GM19467 (cell line): Measurements from ENCODE around the gene TES.
A peak's percentile ranks its signal among the peaks of the same experiment; 100 is the strongest.

Source experiments
- ATAC-seq: cut with Tn5 transposase; IDR thresholded peaks from one replicate; pipeline ENCODE4 v1.9.1; 2021; ENCODE audit warnings: mild to moderate bottlenecking, moderate library complexity; ENCODE audit not compliant: unreplicated experiment

Gene TES

DNA sequence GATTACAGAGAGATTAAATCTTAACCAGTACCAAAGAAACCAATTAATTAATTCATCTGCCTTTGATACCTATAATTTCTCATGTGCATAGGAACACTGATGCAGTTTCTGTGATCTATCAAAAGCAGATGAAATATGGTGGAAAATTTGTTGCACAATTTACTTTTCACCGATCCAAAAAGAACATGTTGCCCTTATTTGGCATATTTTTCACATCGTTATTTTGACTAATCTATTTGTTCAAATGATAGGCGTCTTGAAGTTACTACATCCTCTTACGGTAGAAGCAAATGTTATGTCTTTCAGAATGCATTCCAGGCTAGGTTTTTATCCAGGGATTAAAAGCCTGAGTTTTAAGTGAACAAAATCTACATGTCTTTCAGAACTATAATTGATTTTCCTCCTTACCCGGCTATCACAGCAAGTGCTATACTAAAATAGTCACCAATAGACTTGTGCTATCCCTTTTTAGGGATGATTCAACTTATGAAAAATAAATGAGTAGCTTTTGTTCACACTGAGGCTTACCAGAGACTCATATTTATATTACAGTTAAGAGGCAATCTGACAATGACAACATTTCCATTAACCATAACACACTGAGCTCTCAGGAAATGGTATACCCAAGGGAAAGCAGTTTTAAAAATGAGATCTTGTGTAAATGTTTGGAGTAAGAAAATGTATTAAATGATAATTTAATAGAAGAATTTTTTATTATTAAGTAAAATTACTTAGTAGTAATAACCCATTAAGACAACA is 16.8 kb upstream of the TES start:
- no peak for ATAC-seq

DNA sequence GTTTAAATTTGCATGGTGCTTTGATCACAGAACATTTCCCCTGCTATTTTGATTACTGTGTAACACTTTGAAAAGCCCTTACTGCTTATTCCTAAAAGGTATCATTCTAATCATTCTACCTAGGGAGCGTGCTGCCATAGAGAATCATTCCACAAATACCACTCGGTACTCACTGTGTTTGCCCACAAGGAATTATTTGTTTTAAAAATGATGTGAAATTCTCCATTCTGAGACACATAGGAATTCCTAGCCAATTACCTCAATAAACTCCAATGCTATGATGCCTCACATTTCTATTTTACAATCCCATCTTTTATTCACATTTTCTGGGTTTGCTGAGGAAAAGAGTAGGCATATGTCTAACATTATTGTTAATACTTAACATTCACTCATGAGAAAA is 16.2 kb upstream of the TES start:
- no peak for ATAC-seq

DNA sequence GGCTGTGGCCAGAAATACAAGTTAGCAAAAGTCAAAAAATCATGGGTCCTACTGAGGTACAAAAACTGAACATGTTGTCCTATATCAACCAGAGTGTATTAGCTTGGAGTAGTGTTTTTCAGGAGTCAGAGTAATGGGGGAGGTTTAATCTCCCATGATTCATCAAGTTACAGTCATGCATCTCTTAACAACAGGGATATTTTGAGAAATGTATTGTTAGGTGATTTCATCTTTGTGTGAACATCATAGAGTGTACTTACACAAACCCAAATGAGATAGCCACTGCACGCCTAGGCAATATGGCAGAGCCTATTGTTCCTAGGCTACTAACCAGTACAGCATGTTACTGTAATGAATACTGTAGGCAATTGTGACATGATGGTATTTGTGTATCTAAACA is 14.9 kb upstream of the TES start:
- ATAC-seq = no peak

DNA sequence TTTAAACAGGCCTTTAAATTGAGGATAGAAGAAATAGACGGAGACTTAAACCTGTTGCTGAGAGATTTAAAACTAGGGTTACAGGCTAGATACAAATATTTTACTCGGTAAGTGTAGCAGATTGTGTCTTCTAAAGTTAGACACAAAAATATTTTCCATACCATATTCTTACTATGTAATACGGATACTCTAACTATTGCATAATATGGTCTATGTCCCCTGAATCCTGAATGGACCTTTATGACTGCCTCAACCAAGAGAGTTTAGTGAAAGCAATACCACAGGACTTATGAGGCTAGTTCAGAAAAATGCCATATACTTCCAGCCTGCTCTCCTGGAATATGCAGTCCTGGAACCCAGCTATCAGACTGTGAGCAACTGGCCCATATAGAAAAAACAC is 13.4 kb upstream of the TES start:
- no peak for ATAC-seq

DNA sequence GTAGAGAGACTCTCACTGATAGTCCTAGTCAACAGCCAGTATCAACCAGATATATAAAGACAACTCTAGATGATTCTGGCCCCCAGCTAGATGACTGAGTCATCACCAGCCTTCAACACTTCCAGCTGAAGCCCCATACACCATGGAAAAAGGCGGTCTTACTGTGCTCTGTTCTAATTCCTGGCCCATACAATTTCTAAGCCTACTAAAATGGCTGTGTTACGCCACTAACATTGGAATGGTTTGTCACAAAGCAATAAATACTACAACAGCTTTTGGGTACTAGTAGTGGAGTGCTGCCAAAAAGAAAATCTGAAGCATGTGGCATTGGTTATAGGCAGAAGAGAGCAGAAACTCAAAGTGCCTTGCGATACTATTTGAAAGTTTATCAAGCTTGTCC is 13.0 kb upstream of the TES start:
- ATAC-seq = no peak

DNA sequence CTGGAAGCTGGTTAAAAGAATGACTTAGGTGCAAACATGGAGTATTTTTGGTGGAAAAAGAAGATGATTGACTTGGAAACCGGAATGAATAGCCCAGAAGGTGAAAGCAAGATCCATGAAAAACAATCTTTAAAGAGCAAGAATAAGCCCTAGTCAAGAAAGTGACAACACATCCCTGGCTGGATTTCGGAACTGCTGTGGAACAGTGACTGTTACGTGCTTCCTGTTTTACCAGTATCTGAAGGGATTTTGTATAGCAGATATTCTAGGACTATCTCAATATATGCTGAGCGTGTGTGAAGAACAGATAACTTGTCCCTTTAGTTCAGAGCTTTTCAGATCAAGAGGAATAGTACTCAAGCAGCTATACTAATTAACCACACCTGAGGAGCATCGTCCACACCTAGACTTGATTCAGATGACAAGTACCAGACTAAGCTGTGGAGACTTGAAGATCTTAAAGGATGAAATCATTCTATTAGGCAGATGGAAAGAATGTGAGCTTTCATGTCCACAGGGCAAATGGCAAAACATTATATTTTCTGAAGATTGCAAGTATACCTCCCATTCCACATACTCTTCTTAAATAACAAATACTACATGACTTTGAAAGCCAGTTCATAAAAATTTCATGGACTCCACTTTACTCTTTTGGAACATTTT is 11.5 kb upstream of the TES start:
- no peak for ATAC-seq

DNA sequence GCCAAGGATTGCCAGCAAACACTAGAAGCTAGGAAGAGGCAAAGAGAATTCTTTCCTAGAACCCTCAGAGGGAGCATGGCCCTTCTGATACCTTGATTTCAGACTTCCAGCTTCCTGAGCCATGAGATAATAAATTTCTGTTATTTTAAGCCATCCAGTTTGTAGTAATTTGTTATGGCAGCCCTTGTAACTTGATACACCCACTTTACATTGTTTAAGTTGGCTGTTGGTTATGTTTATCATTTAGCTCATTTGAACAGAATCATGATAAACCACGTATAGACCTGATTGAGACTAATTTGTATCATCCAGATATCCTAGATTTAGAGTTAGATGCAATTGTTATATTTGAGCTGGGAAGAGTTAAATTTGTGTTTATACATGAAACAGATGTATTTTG is 9.4 kb upstream of the TES start:
- no peak for ATAC-seq

DNA sequence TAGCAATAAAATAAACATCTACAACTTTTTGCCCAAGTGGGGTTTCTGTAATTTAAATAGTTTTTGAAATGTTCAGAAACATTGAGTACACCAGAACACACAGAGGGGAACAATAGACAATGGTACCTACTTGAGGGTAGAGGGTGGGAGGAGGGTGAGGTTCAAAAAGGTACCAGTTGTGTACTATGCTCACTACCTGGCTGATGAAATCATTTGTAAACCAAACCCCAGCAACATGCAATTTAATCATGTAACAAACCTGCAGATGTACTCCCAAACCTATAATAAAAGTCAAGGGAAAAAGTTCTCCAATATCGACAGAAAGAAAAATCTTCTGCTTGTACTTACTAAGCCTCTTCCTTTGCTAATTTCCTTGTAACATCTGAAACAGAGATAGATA is 4.2 kb upstream of the TES start:
- no peak for ATAC-seq

DNA sequence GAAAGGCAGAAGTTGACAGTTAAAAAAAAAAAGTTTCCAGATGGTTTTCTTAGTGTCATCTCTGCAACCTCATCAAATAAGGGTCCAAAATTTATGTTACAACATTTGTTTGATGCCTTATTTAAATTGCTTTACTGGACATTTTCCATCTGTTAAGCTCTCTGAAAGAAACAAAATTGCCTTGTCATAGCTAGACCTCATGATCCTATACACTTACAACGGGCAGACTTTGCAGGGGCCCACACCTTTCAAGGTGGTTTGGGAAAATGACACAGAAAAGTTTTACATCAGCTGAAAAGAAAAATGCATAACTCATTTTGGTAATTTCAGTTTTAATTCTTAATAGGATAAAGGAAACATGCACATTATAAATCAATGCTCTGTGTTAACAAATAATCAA is 1.4 kb upstream of the TES start:
- ATAC-seq = no peak

DNA sequence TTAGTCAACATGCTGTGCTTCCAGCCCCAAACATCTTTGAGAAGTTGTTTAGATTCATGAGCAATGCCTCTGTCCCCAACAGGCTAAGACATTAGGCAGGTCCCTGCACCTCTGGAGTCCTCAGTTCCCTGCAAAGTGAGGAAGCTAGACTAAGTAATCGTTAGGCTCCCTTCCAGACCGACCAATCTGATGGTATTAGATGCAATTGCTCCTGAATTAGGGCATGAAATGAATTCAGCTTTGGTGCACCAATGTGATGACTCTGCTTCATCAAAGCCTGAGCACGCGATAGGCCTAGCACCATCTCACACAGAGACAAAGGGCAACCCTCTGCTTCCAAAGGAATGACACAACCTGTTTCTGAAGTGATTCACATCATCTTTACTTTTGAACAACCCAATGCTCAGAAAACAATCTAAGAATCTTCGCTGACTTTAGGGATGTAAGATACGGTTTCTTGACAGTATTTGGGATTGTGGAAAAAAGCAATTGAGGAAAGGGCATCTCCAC is 723 bp upstream of the TES start:
- no peak for ATAC-seq

DNA sequence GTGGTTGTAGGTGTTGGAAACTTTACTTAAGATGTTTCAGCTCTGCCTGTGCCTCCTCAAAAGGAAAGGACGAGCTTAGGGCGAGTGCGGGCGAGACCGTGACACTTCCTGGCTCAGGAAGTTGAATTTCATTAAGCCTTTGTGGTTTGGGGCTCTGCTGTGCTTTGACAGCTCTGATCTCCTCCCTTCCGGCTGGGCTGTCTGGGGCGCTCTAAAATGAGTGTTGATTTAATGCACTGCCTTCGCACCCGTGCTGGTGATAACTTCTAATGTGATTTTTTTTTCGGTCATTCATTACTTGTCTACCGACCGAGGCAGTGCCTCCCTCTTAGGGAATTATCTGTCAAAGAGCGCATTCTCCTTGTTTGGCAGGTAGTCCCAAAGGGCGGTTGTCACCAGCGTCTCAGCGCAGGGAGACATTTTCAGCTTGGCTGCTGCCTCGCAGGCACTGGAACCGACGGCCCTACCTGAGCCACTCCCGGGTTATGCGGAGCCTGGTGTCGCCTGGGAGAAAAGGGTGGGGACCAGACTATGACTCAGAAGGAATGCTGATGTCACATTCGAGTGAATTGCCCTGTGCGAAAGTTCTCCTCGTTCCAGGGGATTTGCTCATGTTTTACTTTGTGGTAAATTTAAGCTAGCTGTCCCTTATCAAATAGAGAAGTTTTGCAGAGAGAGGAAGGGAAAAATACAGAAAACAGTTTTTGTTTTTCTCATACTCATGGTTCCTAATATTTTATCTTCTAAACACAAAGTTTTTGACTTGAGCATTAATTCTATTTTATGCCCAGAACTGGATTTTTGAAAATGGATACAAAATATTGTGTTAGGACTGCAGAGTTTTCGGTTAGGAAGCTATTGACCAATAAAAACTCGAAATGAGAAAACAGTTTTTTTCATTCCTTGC is 920 bp downstream of the TES start:
- peak; percentile 82 for ATAC-seq

DNA sequence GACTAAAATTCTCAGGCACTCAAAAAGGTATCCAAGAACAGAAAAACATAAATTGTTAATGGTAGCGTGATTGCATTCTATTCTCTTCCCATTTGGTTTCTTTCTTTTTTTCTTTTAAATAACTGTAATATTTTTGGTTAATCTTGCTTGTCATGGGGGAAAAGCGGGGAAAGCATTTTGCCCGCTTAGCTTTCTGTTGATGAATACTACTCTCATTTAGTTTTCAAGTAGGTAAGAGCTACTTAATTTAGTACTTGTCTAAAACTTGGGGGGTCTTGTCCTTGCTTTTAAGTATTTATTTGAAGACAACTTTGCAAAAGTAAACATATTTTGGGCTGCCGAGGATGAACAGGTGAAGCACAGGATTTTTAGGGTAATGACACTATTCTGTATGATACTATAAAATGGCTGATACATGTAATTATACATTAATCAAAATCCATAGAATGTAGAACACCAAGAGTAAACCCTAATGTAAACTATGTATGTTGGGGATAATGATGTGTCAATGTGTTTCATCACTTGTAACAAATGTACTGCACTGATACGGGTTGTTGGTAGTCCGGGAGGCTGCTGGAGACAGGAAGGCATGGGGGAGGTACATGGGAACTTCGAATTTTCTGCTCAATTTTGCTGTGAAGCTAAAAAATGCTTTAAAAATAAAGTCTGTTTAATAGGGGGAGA is 1.7 kb downstream of the TES start:
- no peak for ATAC-seq

DNA sequence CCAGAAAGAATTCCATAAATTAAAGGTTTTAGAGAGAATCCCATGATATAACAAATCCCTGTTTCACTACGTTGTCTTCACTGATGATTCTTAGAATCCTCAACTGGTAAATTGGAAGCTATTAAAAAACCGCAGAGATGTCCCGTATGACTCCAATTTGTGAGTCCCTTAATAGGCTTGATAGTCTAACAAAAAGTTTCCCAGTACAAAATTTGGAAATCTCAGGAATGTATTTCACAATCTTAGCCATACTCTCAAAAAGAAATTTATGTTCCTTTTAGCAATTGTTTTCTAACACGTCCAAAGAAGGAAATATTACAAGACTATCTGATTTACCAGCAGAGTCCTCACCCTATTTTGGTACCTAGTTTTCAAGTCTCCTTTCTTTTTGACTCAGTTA is 2.5 kb downstream of the TES start:
- no peak for ATAC-seq

DNA sequence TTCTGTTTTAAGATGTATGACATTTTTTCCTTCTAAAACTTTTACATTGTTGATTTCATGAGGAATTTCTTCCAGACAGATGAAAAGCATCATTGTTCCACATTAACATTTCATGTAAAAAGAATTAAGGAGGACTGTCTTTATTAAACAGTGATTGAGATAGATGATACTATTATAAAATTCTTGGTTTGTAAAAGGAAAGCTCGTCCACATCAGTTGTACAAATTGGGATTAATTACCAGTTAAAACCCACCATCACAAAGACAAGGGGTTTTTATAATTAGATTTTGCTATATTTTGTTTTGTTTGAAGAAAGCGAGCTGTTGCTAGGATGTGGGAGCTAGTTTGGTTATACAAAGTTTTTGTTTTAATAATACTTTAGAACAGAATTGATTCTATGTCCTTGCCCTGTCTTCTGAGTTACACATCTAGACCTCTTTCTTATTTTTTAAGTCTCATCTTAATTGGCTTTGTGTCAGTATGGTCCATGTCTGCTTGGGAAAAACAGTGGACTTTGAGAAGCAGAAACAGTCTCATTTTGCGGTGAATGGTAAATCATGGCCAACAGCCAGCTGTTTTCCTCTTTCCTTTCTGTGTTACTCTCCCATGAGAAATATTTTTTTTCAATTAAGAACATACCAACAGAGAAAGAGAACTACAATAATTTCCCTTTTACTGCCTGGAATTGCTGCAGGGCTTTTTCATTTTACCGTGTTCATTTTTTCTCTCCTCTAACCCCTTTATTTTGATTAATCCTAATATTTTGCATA is 3.2 kb downstream of the TES start:
- no peak for ATAC-seq

DNA sequence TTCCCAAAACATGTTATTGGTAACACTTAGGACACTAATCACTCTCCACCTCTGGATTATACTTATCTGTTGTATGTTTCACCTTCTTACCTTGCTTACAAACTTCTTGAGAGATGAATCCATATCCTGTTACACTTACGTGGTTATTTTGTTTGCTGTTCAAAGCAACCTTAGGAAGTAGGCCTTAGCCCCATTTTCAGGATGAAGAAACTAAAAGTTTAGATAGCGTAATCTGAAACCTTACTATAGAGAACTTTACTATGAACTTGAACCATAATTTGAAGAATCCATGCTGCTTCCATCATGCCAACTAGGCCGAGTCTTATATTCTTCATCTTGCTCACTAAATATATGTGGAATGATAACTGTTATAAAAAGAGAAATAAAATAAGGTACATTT is 4.6 kb downstream of the TES start:
- ATAC-seq = no peak

DNA sequence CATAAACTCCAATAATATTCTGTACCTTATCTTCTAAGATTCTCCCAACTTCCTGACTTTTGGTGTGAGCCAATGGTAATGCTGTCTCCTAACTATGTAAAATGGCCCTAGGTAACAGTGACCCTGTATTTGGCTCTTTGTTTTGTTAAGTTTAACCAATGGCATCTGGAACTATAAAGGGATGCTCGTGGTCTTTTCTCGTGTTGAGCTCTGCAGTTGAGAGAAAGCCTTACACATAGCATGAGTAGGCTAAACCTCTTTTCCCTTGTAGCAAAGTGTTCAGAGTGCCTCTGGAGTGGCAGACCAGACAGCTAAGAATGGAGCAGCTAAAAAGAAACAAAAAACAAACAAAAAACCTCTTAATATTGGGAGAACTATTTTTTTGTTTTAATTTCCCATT is 5.2 kb downstream of the TES start:
- ATAC-seq = no peak

DNA sequence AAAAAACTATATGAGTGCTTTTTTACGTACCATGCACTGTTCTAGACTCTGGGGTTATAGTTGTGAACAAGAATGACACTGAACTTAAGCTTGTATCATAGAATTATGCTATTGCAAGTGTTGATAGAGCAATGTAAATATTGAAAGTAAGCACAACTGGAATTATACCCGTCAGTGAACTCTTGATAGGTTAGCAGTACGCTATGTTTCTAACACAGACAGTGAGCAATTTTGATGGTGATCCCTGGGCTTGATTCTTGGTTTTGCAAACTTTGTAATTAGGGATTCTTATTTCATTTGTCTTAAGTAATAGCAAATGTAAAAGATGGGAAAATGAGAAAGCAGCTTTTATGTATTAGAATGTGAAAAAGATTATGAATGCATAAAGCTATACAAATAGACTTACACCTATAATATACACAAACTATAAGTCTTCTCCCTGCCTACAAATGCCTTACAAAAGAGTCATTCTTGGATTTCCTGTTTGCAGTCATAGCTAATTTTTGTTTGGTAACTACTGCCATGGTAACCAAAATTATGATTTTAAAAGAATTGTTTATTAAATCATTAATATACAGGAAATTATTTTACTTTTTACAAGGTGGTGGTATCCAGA is 6.7 kb downstream of the TES start:
- no peak for ATAC-seq

DNA sequence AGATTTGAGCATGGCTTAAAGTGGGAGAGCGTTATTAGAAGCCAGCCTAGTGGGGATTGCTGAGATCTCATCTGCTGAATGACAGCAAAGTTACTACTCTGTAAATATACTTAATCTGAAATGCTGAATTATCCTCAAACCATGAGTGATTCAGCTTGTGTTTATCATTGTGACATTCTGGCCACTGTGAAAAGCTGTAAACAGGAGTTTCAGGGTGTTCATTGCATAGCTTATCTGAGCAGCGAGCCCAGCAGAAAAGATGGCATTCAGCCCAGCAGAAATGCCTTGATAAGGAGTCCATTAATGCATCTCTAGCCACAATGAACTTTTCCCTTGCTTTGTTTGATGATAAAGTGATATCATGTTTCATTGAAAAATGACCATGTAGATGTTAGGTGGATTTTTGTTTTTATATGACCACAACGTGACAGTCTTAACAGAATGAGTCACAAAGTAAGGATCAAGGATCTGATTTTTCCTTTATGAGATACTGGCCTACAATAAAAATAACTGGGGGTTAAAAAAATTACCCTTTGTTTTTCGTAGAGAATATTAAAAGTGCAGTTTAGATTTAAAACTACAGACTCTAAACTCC is 7.8 kb downstream of the TES start:
- no peak for ATAC-seq

DNA sequence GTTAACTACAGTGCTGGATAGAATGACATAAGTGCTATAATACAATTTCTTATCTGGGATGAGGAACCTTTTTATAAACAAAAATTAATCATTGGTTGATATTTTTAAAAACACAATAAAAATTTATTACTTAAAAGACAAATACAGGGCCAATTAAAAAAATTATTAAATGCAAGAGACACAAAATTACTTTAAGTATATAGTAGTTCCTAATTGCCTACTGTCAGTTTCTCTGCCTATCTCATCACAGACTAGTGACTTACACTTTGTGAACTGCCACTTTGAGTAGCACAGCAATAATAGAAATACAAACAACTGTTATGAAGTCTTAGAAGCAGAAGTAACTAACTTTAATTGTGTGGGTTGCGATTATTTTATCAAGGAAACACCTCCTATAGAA is 8.4 kb downstream of the TES start:
- ATAC-seq = no peak
